GM19467 (cell line): ENCODE measurements around the gene CIT.
"Not testable (repeated sequence)": the region's sequence is repeated elsewhere in the genome, so short reads cannot be mapped to it uniquely, and the experiment has no call there.

Source experiments
- ATAC-seq: cut with Tn5 transposase; IDR thresholded peaks from one replicate; pipeline ENCODE4 v1.9.1; 2021; ENCODE audit warnings: mild to moderate bottlenecking, moderate library complexity; ENCODE audit not compliant: unreplicated experiment

The CIT gene

DNA sequence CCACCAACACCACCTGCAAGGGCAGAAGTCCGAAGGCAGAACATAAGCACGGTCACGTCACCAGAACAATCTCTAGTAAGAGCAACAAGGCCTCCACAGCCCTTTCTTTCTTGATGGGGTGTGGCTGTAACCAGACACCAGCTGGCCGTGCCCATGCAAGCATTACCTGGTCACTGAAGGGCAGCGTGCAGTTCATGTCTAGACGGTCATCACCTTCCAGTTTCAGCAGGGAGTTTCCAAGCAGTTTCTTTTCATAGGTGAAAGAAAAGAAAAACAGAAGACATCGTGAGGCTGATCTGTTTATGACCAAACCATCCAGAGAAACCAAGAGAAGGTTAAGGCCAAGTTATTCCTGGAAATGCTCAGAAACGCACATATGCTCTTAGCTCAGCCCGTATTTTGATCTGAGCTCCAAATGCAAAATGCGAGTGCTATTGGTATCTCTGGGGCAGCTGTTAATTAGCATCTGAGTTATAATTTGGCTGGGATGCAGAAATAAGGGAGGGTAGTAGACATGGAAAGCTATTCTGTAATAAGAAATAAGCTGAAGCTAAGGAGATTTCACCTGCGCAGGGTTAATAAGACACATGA, 166.7 kb downstream of the CIT start:
- ATAC-seq, result no peak

DNA sequence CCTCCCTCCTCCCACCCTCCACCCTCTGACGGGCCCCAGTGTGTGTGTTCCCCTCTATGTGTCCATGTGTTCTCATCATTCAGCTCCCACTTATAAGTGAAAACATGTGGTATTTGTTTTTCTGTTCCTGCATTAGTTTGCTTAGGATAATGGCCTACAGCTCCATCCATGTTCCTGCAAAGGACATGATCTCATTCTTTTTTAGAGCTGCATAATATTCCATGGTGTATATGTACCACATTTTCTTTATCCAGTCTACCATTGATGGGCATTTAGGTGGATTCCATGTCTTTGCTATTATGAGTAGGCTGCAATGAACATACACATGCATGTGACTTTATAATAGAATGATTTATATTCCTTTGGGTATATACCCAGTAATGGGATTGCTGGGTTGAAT, 170.7 kb downstream of the CIT start:
- ATAC-seq, result not testable (repeated sequence)

DNA sequence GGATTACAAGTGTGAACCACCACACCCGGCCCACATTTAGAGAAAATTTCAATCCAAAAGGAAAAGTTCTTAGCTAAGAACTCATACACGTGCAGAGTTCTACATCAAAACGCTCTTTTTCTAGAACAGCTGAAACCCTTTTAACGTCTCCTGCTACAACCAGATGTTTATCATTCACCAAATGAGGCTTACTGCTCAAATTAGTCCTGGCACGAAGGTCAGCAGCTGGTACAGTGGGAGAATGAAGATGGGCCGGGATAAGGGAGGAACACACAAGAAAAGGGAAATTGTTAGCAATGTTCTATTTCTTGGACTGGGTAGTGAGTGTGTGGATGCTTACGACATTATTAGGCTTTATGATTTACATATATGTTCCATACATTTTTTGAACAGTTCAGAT, 171.9 kb downstream of the CIT start:
- ATAC-seq, result no peak

DNA sequence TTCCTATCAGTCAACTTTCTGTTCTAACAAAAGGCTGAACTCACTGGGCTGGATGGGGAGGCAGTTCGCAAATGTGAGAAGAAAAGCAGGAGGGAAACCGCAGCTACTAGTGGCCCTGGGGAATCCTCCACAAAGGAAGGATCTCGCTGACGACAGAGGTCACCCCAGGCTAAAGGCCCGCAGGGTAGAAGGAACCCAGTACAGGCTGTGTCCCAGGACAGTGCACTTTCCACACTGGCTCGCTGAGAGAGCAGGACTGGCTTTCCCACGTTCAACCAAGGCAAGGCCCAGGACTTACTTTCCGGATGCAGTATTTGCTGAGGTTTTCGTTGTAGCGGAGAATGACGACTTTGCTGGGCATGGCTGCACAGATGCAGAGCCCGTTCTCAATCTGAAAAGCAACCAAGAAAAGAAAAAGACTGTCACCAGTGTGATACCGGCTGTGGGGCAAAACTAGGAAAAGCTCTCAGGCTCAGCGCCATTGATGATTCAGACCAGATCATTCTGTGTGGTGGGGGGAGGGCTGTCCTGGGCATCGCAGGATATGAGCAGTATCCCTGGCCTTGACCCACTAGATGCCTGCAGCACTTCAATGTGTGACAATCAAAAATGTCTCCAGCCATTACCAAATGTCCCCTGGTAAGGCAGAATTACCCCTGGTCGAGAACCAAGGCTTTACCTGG, 172.9 kb downstream of the CIT start:
- no peak for ATAC-seq

DNA sequence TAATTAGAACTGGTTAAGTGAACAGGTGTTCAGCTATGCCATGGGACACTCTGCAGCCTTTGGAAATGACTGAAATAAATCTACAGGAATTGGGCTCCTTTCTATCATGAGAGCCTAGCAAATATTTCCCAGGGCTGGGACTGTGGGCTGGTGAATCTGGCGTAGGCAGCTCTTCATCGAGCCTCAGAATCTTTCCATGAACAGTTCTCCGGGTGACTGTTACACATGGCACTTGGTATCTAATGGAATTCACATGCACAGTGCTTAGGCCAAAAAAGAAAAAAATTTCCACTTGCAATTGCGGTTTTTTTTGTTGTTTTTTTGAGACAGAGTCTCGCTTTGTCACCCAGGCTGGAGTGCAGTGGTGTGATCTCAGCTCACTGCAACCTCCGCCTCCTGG, 177.0 kb downstream of the CIT start:
- ATAC-seq, result no peak

DNA sequence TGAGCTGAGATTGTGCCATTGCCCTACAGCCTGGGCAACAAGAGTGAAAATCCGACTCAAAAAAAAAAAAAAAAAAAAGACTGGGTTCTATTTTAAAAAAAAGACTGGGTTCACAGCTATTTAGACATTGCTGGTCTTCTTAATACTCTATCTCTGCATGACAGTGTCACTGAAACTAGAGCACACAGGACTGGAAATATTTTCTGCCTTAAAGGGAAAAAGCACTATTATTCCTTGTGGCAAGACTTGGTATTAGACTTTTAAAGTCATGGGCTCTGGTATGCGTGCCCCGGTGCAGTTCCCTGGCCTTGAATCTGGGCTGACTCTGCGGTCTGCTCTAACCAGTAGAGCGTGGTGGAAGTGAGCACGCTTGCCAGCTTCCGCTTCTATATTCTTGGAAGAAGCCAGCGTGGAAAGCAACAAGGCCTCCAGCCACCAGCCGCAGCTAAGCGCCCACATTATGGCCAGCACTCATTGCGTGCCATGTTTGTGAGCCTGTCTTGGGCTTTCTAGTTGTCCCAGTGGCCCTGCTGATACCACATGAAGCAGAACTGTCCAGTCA, 177.8 kb downstream of the CIT start:
- ATAC-seq, result no peak

DNA sequence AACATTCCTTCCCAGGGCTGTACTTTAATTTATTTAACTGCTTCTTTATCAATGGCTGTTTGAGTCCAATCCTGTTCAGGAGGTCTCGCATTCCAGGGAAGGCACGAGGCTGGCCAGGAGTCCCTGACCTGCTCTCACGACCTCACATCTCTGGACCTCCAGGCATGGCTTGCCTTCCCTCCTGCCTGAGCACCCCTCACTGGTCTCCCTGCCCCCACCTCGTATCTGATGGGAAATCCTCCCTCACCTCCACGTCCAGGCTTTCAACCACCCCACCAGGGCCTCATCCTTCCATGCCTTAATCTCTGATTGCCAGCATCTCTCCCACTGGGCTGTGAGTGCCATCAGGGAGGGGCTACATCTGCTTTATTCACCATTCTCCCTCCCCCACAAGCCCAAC, 180.2 kb downstream of the CIT start:
- no peak for ATAC-seq

DNA sequence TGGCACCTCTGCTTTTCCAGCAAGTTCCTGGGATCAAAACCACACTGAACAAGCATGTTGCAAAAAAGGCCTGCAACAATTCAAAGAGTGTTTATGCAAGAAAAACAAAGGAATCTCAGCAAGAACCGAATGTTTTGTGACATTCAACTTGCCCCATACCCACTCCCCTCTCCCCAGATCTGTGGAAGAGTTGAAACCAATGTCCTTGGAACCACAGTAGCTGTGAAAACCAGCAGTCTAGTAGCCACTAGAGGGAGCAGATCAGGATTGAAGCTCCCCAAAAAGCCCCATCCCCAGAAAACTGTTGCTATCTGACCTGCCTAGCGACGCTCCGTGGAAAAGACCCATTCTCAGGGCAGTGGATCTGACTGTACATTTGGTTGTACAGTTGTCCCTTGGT, 182.1 kb downstream of the CIT start:
- ATAC-seq, result no peak

DNA sequence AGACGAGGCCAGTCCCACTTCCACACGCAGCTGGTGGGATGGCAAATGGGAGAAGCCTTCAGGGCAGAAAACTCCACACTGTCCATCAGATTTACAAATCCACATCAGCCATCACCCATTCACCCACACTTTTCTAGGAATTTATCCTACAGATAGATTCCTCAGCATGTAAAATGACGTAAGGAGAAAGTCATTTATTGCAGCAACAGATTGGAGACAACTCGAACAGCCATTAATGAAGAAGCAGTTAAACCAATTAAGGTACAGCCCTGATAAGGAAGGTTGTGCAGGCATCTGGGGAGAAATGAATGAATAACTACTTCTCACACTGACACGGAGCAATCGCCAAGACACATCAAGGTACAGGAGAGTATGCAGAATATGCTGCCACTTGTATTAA, 183.0 kb downstream of the CIT start:
- no peak for ATAC-seq

DNA sequence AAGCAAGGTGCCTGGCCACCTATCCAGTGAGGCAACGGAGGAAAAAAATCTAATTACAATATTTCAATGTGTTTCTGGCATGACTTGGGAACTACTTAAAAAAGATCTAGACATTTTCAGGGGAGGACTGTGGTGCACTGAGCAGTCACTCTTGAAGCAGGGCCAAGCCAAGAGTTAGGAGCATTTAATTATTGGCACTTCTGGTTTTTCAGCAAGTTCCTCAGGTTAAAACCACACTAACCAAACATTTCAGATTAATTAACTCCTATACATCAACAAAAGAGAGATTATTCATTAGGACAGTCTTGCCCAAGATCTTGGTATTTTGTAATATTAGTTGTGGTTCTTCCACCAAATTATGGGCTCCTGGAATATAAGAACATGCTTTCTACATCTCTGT, 183.6 kb downstream of the CIT start:
- ATAC-seq, result no peak

DNA sequence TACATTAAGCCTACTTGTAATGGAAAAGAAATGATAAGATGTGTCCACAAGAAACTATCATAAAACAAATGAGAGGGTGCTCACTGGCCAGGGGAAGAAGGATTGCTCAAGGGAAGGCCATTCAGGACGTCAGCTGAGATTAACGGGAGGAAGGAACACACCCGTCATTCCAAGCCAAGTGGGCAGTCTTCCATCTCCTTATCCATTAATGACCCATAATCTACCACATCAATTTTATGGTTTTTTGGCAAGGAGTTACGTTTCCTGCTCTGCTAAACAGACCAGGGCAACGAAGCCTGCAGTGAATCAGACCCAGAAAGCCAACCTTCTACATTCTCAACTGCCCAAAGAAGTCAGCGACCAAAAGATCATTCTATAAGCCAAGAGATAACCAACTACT, 184.1 kb downstream of the CIT start:
- ATAC-seq, result no peak

DNA sequence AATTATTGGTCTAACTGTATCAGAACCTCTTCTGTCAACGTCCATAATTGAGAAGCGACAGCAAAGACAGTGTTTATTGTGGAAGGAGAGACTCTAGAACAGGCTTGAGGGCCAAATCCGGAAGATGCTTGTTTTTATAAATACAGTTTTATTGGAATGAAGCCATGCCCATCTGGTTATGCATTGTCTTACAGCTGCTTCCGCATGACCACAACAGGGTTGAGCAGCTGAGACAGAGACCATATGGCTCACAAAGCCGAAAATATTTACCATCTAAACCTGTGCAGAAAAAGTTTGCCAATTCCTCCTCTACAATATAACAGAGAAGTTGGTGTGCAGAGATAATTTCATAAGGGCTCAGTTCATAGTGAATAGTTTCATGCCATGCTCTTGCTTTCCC, 184.7 kb downstream of the CIT start:
- ATAC-seq, result no peak

DNA sequence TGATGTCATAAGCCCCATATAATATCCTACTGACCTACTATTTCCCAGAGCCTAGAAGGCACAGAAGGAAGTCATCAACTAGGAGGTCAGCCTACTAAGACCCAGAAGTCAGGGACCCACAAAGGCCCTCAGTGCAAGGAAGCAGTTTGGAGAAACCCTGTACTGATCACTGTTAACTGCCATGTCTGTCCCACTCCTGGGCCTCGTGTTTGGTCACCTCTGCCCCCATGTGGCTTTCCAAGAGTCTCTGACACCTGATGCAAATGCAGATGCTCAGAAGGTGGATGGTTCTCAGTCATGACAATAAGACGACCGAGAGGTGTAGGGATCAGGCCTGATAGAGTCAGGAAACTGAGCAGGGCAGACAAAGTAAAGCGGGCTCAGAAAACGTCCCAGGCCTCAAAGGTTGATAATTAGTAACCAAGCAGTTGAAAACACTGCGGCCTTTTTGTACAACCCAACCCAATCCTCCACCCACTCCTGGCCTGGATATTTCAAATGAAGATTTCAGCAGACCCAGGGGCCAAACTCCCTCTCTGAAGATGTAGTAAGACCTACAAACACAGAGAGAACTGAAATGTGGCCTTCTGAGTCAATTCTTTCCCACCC, 185.8 kb downstream of the CIT start:
- ATAC-seq, result no peak

DNA sequence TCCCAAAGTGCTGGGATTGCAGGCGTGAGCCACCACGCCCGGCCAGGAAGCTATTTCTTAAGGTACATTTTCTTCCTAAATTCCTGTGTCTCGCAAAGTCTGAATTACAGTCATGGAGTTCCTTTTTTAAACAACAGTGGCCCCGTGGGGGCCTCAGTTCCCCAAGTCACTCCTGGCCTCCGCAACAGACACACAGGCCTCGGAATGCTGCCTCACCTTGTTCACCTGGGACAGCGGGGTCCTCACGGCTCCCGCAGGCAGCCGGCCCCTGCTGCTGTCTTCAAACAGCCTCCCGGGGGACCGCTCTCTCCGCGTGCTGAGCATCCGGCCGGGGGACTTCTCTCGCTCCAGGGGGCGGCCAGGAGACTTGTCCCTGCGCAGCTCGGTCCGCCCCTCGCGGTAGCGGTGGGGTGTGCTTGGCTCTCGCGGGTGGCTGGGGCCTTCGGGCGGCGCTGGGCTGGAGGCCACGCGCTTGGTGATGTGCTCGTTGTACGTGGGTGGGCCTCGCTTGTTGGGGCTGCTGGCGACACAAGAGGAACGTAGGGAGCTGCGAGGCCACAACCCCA, 187.1 kb downstream of the CIT start:
- no peak for ATAC-seq

DNA sequence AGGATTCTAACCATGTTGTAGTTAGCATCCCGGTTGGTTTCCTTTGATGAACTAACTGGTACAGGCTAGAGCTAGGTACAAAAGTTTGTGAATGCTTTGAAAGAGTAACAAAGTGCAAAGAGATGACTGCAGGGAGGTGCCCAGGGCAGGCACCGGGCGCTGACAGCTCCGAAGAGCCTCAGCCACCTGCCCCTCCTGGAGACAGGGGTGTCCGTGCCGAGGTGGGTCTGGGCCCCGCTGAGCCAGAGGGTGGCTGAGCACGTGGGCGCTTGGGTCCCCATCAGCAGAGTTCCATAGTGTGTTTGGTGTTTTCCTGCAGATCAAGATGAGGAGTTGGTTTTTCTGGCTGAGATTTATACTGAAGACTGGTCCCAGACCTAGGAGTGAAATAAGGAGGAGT, 189.2 kb downstream of the CIT start:
- no peak for ATAC-seq

DNA sequence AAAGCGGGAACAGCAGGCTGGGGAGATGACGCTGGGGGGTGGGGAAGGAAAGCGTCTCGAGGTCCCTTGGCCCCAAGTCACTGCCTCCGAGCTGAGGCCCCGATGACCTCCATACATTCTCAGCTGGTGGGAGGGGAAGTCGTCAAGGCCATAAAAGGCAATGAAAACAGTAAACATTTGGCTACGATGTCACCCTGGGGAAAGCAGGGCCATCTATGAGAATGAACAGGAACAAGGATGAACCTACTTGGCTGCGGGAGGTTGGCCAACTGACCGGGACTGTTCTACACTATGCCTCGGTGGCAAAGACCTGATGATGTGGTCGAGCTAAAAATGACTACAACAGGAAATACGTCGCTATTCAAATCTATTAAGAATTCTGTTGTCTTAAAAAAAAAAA, 189.7 kb downstream of the CIT start:
- no peak for ATAC-seq

DNA sequence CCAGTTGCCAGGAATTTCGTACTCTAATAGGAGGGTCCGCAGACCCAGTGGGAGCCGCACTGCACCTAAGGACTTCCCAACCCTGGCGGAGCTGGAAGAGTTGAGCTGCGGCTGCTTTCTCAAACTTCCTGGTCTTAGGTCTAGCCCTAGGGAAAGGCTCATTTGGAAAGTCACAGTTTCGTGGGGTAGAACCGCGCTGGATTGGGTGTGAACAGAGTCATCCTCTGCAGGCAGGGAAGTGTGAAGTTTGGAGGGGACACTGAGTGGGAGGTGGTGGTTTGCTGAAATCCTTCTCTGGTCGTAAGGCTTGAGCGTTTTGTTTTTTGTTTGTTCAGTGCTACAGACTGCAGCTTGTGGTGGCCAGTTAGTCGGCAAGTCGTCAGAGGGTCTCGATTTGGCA, 190.3 kb downstream of the CIT start:
- no peak for ATAC-seq

DNA sequence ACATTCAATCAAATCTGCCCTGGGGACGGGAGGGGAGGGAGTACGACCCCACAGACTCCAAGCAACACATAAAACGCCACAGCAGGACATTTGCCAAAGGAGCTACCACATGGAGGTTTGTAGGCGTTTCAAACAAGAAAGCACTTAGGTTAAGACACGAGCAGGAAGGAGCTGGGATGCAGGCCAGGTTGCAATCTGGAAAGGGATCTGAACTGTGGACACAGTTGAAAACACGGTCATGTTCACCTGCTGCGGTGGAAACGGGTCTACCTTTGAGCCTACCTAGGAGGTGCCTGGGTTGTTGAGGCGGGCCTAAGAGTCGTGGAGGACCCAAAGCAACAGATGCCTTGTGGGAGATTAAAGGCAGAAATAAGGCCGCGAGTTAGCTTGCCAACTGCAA, 190.8 kb downstream of the CIT start:
- ATAC-seq, result no peak

DNA sequence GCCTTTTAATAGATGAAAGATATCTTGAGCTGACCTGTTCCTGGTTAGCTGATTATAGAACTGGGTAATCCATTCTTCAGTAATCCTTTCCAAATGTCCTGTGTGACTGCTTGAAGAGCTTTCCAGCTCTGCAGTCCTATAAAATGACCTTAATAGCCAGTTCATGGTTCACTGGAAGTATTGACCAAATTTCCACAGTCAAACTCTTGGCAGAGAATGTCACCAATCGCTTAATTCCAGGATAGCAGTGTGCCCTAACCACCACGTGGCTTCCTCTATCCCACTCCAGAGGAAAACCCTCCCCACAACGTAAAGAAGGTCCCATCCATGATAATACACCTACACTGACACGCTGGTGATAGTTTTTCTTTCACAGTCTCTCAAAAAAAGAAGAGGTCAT, 191.7 kb downstream of the CIT start:
- ATAC-seq, result no peak

DNA sequence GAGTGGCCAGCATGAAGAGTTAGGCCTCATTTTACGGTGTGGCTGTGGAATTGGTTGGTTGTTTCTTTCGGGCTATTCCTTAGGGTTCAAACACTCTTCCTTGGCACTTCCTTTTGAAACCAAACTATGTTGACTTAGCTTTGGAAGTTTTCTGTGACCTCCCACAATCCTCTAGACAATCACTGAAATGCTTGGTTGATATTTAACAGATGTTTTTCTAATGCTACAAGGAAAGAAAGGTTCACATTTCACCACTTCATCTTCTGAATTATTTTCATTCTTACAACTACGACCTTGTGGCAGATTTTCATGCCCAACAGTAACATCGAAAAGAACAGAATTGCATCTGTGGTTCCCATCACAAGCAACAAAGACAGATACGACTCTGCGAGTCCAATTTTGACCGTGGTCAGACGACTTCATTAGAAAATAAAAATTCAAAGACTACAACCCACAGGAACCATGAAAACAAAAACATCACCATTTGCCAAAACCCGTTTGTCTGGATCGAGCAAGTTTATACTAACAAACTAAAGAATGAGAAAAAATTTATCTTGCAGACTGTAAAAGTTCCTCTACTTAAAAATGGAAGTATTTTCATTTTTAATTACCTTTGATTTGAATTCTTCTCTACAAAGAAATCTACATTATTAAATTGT, 192.3 kb downstream of the CIT start:
- ATAC-seq, result no peak

DNA sequence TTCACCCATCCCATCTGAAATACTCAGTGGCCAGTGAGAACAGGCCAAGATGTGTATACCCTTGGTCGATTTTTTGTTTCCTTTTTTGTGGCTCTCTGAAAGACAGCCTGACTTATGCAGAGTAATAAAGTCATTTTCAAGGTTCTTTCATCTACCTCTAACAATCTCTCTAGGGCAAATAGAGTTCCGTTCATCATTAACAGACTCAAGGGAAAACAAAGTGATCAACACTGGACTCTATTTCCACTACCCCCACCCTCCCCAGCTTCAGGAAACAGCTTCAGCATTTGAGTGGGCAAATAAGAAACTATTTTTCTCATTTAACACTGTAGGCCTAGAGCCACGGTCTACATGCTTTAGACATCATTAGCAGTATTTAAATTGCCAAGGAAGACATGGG, 193.3 kb downstream of the CIT start:
- no peak for ATAC-seq

DNA sequence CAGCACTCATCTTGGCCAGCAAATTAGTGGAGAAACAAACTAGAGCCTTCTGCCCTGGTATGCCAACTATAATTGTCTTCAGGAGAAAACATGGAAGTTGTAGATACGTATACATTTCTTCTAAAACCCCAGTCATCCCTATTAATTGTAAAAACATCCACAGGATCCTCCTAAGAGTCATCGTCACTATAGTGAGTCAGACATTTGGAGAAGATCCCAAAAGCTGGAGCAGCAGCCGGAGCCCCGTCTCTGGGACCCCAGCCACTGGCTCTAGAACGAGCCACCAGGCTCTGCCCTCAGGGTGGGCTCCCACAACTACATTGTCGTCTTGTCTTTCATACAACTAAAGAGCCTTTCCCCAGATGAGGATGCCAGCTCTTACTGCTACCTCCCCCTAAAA, 193.7 kb downstream of the CIT start:
- no peak for ATAC-seq
